GM10266 (cell line): ENCODE data around the gene MLC1.

Source experiments
- DNase-seq: peaks from one replicate; pipeline ENCODE4 v3.0.0; 2012; ENCODE audit errors: extremely low spot score
- TF ChIP-seq, protein P1 (sequence below): IDR thresholded peaks from 2 replicates; pipeline ENCODE4 v1.5.1; 2012; ENCODE audit warnings: mild to moderate bottlenecking, low read depth; ENCODE audit not compliant: control insufficient read depth, insufficient read depth; ENCODE audit errors: missing control alignments

Gene MLC1

DNA sequence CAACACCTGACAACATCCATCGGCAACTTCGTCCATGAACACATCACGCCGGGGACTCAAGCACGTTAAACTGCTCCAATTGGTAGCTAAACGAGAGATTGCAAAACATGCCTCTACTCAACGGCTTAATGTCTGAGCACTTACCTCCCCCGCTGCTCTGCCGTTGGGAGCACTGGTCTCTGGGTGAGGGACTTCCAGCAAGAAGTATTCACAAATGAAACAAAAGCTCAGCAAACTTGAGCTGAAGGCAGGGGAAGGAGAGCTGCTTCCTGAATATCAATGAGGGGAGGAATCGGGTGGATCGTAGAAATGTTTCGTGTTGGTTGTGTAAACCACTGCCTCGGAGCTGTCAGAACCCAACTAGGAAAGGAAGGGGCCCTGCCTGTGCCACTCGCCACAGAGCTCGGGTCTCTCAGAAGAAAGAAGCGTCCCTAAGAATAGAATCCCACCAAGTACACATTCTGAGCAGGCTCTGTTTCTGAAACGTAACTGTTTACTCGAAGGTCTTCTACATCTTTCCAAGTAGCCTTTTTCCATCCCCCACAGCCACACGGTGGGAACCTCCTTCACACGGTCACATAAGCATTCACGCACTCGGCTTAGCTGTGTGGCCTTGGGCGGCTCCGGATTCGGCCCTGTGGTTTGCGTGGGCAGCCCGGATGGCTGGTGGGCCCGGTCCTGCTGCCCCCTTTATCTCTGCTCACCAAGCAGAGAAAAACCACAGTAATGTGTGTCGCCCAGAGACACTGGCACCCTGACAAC lies at the start of gene MLC1:
TSS of gene MLC1 (minus strand) at position 216 of the 762 bp plus-strand sequence. CDS start 524 bp downstream, outside the sequence.
- peak; percentile 54 for DNase-seq
- TF ChIP-seq, protein P1, sequence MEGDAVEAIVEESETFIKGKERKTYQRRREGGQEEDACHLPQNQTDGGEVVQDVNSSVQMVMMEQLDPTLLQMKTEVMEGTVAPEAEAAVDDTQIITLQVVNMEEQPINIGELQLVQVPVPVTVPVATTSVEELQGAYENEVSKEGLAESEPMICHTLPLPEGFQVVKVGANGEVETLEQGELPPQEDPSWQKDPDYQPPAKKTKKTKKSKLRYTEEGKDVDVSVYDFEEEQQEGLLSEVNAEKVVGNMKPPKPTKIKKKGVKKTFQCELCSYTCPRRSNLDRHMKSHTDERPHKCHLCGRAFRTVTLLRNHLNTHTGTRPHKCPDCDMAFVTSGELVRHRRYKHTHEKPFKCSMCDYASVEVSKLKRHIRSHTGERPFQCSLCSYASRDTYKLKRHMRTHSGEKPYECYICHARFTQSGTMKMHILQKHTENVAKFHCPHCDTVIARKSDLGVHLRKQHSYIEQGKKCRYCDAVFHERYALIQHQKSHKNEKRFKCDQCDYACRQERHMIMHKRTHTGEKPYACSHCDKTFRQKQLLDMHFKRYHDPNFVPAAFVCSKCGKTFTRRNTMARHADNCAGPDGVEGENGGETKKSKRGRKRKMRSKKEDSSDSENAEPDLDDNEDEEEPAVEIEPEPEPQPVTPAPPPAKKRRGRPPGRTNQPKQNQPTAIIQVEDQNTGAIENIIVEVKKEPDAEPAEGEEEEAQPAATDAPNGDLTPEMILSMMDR, result no peak

DNA sequence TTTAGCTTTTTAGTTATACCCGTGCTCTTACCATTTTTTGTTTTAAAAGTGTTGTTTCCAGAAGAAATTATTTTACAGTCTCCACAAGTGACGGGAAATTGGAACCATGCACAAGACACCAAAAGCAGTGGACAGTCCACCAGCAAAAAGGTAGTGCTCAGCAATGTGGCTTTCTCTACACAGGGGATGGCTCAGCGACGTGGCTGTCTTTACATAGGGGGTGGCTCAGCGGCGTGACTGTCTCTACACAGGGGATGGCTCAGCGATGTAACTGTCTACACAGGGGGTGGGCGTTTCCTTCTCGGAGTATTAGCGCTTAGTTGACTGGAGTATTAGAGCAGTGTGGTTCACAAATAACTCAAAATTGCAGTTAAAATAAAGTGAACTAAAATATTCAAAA lies 49.3 kb upstream of the MLC1 start:
- DNase-seq, result no peak
- TF ChIP-seq, protein P1, result no peak

DNA sequence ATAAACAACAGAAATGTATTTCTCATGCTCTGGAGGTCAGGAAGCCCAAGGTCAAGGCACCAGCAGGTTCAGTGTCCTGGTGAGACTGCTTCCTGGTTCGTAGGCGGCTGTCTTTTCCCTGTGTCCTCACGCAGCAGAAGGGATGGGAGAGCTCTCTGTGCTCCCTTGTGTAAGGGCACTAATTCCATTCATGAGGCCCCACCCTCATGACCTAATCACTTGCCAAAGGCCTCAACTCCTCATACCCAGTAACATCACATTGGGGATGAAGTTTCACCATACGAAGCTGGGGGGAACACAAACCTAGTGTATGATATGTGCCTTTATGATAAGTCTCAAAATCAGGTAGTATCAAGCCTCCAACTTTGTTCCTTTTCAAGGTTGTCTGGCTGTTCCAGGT lies 46.7 kb upstream of the MLC1 start:
- TF ChIP-seq, protein P1, result no peak
- no peak for DNase-seq

DNA sequence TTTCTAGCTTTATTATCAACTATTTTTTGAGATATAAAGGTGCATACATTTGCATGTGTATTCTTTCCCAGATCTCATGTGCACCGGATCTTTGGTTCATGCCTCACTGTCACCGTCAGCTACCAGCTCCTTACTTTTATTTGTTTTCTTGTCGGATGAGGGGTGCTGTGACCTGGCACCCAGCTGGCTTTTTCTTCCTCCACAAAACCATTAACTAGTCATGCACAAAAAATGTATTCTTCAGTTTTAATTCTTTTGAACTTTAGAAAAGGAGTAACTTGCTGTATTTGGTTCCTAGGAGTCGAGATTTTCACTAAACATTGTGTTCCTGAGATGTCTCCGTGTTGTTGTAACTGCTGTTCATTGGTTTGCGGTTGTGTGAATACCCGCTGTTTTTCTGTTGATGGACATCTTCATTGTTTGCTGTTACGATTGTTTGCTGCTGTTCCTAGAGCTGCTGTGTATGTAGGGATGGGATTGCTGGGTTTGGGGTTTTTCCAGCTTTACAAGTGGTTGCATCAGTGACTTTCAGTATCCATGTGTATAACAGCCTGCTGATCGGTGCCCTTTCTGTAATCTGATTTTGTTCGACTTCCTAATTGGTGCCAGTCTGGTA lies 44.0 kb upstream of the MLC1 start:
- no peak for DNase-seq
- TF ChIP-seq, protein P1, result no peak

DNA sequence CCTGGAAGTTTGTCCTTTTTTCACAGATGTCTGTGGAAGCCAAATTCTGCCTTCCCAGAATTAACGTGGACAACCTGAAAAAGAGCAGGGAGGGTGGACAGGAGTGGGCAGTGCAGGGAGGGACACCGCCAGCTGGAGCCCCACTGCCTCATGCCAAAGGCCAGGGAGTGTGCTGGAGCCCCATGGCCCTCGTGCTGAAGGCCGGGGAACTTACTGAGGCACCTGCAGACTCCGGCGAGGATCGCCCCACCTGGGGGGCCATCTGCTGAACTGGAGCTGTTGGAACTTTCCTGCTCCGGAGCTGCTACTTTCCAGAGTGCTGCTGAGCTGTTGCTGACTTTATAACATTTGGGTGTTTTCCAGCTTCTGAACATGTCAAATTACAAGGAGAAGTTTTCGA lies 39.8 kb upstream of the MLC1 start:
- TF ChIP-seq, protein P1, result no peak
- DNase-seq, result no peak

DNA sequence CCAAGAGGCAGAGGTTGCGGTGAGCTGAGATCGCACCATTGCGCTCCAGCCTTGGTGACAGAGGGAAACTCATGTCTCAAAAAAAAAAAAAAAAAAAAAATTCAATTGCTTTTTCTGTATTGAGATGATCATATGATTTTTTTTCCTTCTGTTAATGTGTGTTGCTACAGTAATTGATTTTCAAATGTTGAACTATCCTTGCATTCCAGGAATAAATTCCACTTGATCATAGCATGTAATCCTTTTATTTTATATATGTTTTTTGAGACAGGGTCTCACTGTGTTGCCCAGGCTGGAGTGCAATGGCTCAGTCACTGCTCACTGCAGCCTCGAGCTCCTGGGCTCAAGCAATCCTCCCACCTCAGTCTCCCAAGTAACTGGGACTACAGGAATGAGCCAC lies 37.9 kb upstream of the MLC1 start:
- TF ChIP-seq, protein P1, result no peak

DNA sequence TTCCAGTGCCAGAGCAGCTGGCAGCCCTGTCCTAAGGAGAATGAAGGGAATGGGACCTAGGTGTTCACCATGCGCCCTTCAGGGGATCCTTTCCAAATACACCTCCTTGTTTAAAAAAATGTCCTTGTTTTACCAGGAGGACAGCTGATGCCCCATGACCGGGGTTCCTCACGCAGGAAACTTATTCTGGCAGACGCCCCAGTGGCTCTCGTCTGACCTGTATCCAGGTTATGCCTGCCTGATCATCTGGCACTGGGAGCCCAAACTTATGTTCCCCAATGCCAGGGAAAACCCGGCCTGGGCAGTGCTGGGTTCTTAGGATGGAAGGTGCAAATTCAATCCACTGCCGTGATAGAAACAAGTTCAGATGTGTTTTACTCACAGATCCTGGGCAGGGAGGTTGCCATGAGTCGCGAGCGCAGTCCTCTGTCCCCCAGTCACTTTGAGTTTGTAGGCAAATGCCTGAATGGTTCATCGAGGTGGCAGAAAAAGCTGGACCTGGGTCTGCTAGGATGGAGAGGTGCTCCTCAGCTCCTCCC lies 36.0 kb upstream of the MLC1 start:
- DNase-seq, result no peak
- TF ChIP-seq, protein P1, result no peak

More for the DNA sequence above, 37.9 kb upstream of the MLC1 start:
- no peak for DNase-seq
